H1 (cell line): ENCODE measurements around the gene SUGT1. TPM values are rescaled to one million over a fixed set of nuclear protein-coding genes. Genes with fewer than 3 reads are reported as not detected.

ENCODE experiments used
- CTCF ChIA-PET: fragments of 300-600 bp; sonication (Branson Sonifier 250); formaldehyde crosslinking; loops from one replicate; lab custom pipeline; 2021; ENCODE audit not compliant: partially characterized antibody; lab: Charles Lee
- POLR2A ChIA-PET: fragments of 300-600 bp; sonication (Branson Sonifier 250); formaldehyde crosslinking; loops from one replicate; lab custom pipeline; 2021; ENCODE audit warnings: inconsistent platforms; ENCODE audit not compliant: partially characterized antibody; lab: Charles Lee
- DNase-seq, 2 experiments: peaks; one replicate each; pipeline versions ENCODE4 v3.0.0 to v3.0.0-alpha.2; 2010 to 2022; ENCODE audit warnings: low spot score in 2 of 2, low read depth in 1 of 2, mixed read lengths in 1 of 2
- FAIRE-seq: peaks from 2 replicates; lab custom pipeline; 2011; peaks lifted over from hg19 to GRCh38; lab: Jason Lieb, UNC
- H2AFZ ChIP-seq: 2 replicates; pipeline ENCODE4 v1.8.1; 2012; ENCODE audit warnings: low read length, inconsistent platforms
- H2AK5ac ChIP-seq: 2 replicates; pipeline ENCODE4 v1.6.1; 2013; ENCODE audit warnings: low read depth, low read length
- H2BK120ac ChIP-seq: replicated peaks from 2 replicates; pipeline ENCODE3; 2013; ENCODE audit warnings: low read depth, low read length, inconsistent platforms
- H2BK12ac ChIP-seq: 2 replicates; pipeline ENCODE4 v1.6.1; 2013; ENCODE audit warnings: low read depth, low read length
- H2BK15ac ChIP-seq: 2 replicates; pipeline ENCODE4 v1.6.1; 2013; ENCODE audit warnings: low read length
- H2BK20ac ChIP-seq: 2 replicates; pipeline ENCODE4 v1.6.1; 2013; ENCODE audit warnings: low read length
- H2BK5ac ChIP-seq: 2 replicates; pipeline ENCODE4 v1.6.1; 2013; ENCODE audit warnings: low read depth, low read length
- H3K14ac ChIP-seq: 2 replicates; pipeline ENCODE4 v1.6.1; 2013; ENCODE audit warnings: inconsistent platforms; ENCODE audit not compliant: insufficient read length
- H3K18ac ChIP-seq: 2 replicates; pipeline ENCODE4 v1.6.1; 2013; ENCODE audit warnings: low read length; ENCODE audit errors: extremely low read depth
- H3K23ac ChIP-seq: 2 replicates; pipeline ENCODE4 v1.6.1; 2013; ENCODE audit warnings: inconsistent platforms; ENCODE audit not compliant: insufficient read length
- H3K23me2 ChIP-seq: 2 replicates; pipeline ENCODE4 v1.6.1; 2013; ENCODE audit warnings: low read depth, low read length
- H3K27ac ChIP-seq: 2 replicates; pipeline ENCODE4 v1.6.1; 2011; ENCODE audit warnings: low read depth, low read length, inconsistent platforms
- H3K27me3 ChIP-seq, 4 experiments: replicated peaks in 1 of 4; 1 replicate in 1 of 4; 2 replicates in 3 of 4; pipeline versions ENCODE4 v1.6.1 to v1.8.1; 2011 to 2013; ENCODE audit warnings: low read length in 3 of 4, mild to moderate bottlenecking in 3 of 4, inconsistent platforms in 2 of 4, mixed read lengths in 2 of 4, moderate library complexity in 1 of 4; ENCODE audit not compliant: control insufficient read depth in 3 of 4, insufficient read depth in 3 of 4; ENCODE audit errors: extremely low read depth in 1 of 4
- H3K36me3 ChIP-seq, 4 experiments: 2 replicates each; pipeline versions ENCODE4 v1.6.1 to v1.8.1; 2011 to 2013; ENCODE audit warnings: mild to moderate bottlenecking in 4 of 4, low read length in 3 of 4, moderate library complexity in 2 of 4, control low read depth in 1 of 4, inconsistent platforms in 1 of 4; ENCODE audit not compliant: insufficient read depth in 4 of 4, control insufficient read depth in 2 of 4
- H3K4ac ChIP-seq: replicated peaks from 2 replicates; pipeline ENCODE3; 2013; ENCODE audit warnings: low read length, low read depth, mixed read lengths, inconsistent platforms; ENCODE audit not compliant: insufficient read length
- H3K4me1 ChIP-seq, 4 experiments: replicated peaks in 1 of 4; 1 replicate in 1 of 4; 2 replicates in 3 of 4; pipeline versions ENCODE4 v1.6.1 to v1.8.1; 2011 to 2013; ENCODE audit warnings: low read length in 3 of 4, inconsistent platforms in 2 of 4, mixed read lengths in 1 of 4; ENCODE audit not compliant: insufficient read depth in 4 of 4, control insufficient read depth in 3 of 4
- H3K4me2 ChIP-seq, 2 experiments: 2 replicates each; pipeline versions ENCODE4 v1.6.1 to v1.8.1; 2011 to 2013; ENCODE audit warnings: low read depth in 2 of 2, low read length in 2 of 2, control low read depth in 1 of 2, inconsistent platforms in 1 of 2, mild to moderate bottlenecking in 1 of 2; ENCODE audit not compliant: insufficient read depth in 1 of 2
- H3K4me3 ChIP-seq, 4 experiments: fragments of 200-600, 300-600 bp in 1 of 4; sonication (generic), shearing (Covaris generic), sonication (Bioruptor Twin) in 1 of 4; 2 replicates each; pipeline versions ENCODE4 v1.5.1 to v1.8.1; 2011 to 2016; ENCODE audit warnings: low read length in 4 of 4, low read depth in 3 of 4, control low read depth in 2 of 4, inconsistent platforms in 2 of 4, mild to moderate bottlenecking in 2 of 4, mixed read lengths in 1 of 4, moderate library complexity in 1 of 4; ENCODE audit not compliant: insufficient read depth in 2 of 4; ENCODE audit errors: extremely low read depth in 1 of 4
- H3K56ac ChIP-seq: replicated peaks from 2 replicates; pipeline ENCODE3; 2013; ENCODE audit warnings: low read depth, mild to moderate bottlenecking, mixed read lengths, low read length, inconsistent platforms; ENCODE audit not compliant: insufficient read length
- H3K79me1 ChIP-seq: 2 replicates; pipeline ENCODE4 v1.6.1; 2013; ENCODE audit warnings: low read depth, low read length, control low read depth
- H3K79me2 ChIP-seq, 2 experiments: 2 replicates each; pipeline versions ENCODE4 v1.6.1 to v1.8.1; 2012 to 2013; ENCODE audit warnings: low read length in 2 of 2, mild to moderate bottlenecking in 2 of 2, inconsistent platforms in 1 of 2; ENCODE audit not compliant: insufficient read depth in 2 of 2, control insufficient read depth in 1 of 2
- H3K9ac ChIP-seq, 4 experiments: replicated peaks in 1 of 4; 1 replicate in 1 of 4; 2 replicates in 3 of 4; pipeline versions ENCODE4 v1.6.1 to v1.8.1; 2011 to 2013; ENCODE audit warnings: low read depth in 3 of 4, low read length in 3 of 4, control low read depth in 2 of 4, mild to moderate bottlenecking in 2 of 4, moderate library complexity in 2 of 4, inconsistent platforms in 1 of 4; ENCODE audit errors: extremely low read depth in 1 of 4
- H3K9me3 ChIP-seq, 2 experiments: 2 replicates each; pipeline versions ENCODE4 v1.6.1 to v1.8.1; 2012 to 2013; ENCODE audit warnings: mild to moderate bottlenecking in 2 of 2, moderate library complexity in 2 of 2, control low read depth in 1 of 2, inconsistent platforms in 1 of 2, low read depth in 1 of 2, low read length in 1 of 2, mixed read lengths in 1 of 2; ENCODE audit not compliant: insufficient read depth in 2 of 2
- H4K20me1 ChIP-seq, 2 experiments: replicated peaks in 1 of 2; 2 replicates each; pipeline versions ENCODE3 to v1.8.1; 2011 to 2013; ENCODE audit warnings: inconsistent platforms in 2 of 2, low read length in 2 of 2, mild to moderate bottlenecking in 1 of 2; ENCODE audit not compliant: insufficient read depth in 2 of 2, control insufficient read depth in 1 of 2
- H4K5ac ChIP-seq: 2 replicates; pipeline ENCODE4 v1.6.1; 2013; ENCODE audit warnings: low read length, low read depth, mixed read lengths, inconsistent platforms; ENCODE audit not compliant: insufficient read length
- H4K8ac ChIP-seq: 2 replicates; pipeline ENCODE4 v1.8.0; 2013; ENCODE audit warnings: mild to moderate bottlenecking, moderate library complexity, low read length, inconsistent platforms; ENCODE audit not compliant: insufficient read depth; ENCODE audit errors: extremely low read depth
- H4K91ac ChIP-seq: replicated peaks from 2 replicates; pipeline ENCODE3; 2013; ENCODE audit warnings: low read length, mixed read lengths, inconsistent platforms; ENCODE audit not compliant: insufficient read length
- EZH2 ChIP-seq: fragments of 200-600 bp; sonication (generic); IDR thresholded peaks from 2 replicates; pipeline ENCODE4 v1.7.1; 2012; ENCODE audit warnings: low read depth, mild to moderate bottlenecking, moderate library complexity, low read length, inconsistent platforms; ENCODE audit not compliant: severe bottlenecking
- JUND ChIP-seq: IDR thresholded peaks from 2 replicates; pipeline ENCODE4 v1.6.1; 2011; ENCODE audit warnings: mild to moderate bottlenecking, improper control_type of control experiment, low read length
- POLR2AphosphoS5 ChIP-seq: IDR thresholded peaks from 2 replicates; pipeline ENCODE4 v1.6.1; 2011; ENCODE audit warnings: low read depth, low read length
- SP4 ChIP-seq: IDR thresholded peaks from 2 replicates; pipeline ENCODE4 v1.6.1; 2012; ENCODE audit warnings: low read length, inconsistent platforms
- TAF7 ChIP-seq: optimal IDR thresholded peaks from 2 replicates; pipeline ENCODE3; 2011; ENCODE audit warnings: low read depth, mild to moderate bottlenecking, inconsistent platforms, low read length, moderate library complexity, borderline replicate concordance
- ZNF274 ChIP-seq: IDR thresholded peaks from 2 replicates; pipeline ENCODE4 v1.7.0; 2012; ENCODE audit warnings: low read length, borderline replicate concordance; ENCODE audit errors: extremely low read depth
- WGBS, 2 experiments: shearing (Covaris generic) in 1 of 2; methylation state at CpG; one replicate each; pipeline versions ENCODE4 v1.1.6 to v1.1.7; 2013 to 2015; ENCODE audit warnings: low lambda C conversion rate in 2 of 2, mixed read lengths in 2 of 2, inconsistent platforms in 1 of 2, low coverage in 1 of 2, missing lambda C conversion rate in 1 of 2; ENCODE audit not compliant: insufficient replicate concordance in 2 of 2, insufficient coverage in 1 of 2, insufficient read length in 1 of 2; ENCODE audit errors: extremely low coverage in 1 of 2, missing lambda C conversion rate in 1 of 2; 5-methylcytosine and 5-hydroxymethylcytosine counted together
- polyA plus RNA-seq, 7 experiments: library from polyadenylated mRNA; depleted of rRNA in 3 of 7; stranded (reverse) in 5 of 7; unstranded in 2 of 7; fragments of >200 nt in 5 of 7; fragments of 200-250 nt in 2 of 7; gene quantifications; 1 replicate in 5 of 7; 2 replicates in 1 of 7; 4 replicates in 1 of 7; pipeline versions ENCODE4 v1.2.1 to v1.2.3, GENCODE V29; 2011 to 2013; ENCODE audit warnings: missing spikeins in 2 of 7, mixed read lengths in 2 of 7
- total RNA-seq: library from RNA; stranded (reverse); fragmentation: NEBNext Ultra II Directional; extraction: Animal tissue kit (Norgen Biotek cat#: 25700); gene quantifications from 2 replicates; pipeline ENCODE4 v1.2.1, GENCODE V29; 2021
- TF ChIP-seq, protein P1 (sequence below): IDR thresholded peaks from 2 replicates; pipeline ENCODE4 v1.6.1; 2011; ENCODE audit warnings: low read depth, mild to moderate bottlenecking, low read length; ENCODE audit not compliant: insufficient read depth

Gene SUGT1
- total and polyA plus RNA-seq, 2 of the 8 experiments (the other 6 are each of a cell fraction or from before 2014, with no cell fraction given) = 21.0 to 99.4 TPM

DNA sequence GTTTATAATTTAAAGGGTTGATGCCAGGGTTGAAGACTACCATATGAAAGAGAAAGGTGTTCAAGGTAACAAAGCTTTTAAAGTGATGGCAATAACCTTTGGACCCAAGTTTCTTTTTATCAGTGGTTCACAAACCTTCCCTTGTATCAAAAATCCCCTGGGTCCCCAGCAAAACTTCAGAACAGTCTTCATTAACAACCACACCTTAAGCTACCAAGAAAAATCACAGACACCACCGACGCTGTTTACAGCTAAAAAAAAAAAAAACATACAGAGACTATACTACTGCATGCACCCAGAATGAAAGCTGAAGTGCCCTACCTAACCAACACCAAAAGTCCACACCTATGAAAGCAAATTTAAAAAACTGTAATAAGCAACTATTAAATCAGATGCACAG is 73.6 kb downstream of the SUGT1 start:
- H3K27ac ChIP-seq = no peak overlapping the region
- H3K18ac ChIP-seq = no peak overlapping the region
- POLR2A ChIA-PET = interaction anchor here (0.9 to 2.7 kb wide), 5 partner anchors 8 to 15 kb away, joined by 3 to 10 read pairs (median 4); partner anchors contain the start of gene CNMD
- no peak for DNase-seq
- no peaks in the 10 kb centered on the region for H4K20me1 ChIP-seq
- H3K14ac ChIP-seq = no peak overlapping the region
- H3K9ac ChIP-seq = no peak overlapping the region
- H4K8ac ChIP-seq = no peak overlapping the region
- no peak overlapping the region for H2BK20ac ChIP-seq
- H4K91ac ChIP-seq = no peak overlapping the region
- H3K4me1 ChIP-seq = peaks cover 0 to 4% (median 1%) of the 10 kb centered on the region in 4 experiments; a peak in 4 of 7 replicates
- H2AK5ac ChIP-seq = no peak overlapping the region
- no peak overlapping the region for H2BK120ac ChIP-seq
- no peak for TF ChIP-seq SP4
- TF ChIP-seq, protein P1, sequence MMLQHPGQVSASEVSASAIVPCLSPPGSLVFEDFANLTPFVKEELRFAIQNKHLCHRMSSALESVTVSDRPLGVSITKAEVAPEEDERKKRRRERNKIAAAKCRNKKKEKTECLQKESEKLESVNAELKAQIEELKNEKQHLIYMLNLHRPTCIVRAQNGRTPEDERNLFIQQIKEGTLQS = no peak
- TF ChIP-seq POLR2AphosphoS5 = no peak
- TF ChIP-seq JUND = no peak
- no peak for TF ChIP-seq ZNF274
- TF ChIP-seq TAF7 = no peak
- no peak for TF ChIP-seq EZH2
- no peaks in the 10 kb centered on the region; the same call in 1 of the 2 replicates for H3K23me2 ChIP-seq
- no peak overlapping the region for H2BK15ac ChIP-seq
- H3K79me1 ChIP-seq = peaks cover 2% of the 10 kb centered on the region; the same call in 1 of the 2 replicates
- no peak overlapping the region for H3K4ac ChIP-seq
- no peak overlapping the region for H3K56ac ChIP-seq
- peaks cover 10 to 68% (median 37%) of the 10 kb centered on the region in 4 experiments for H3K36me3 ChIP-seq
- H4K5ac ChIP-seq = no peak overlapping the region
- no peak overlapping the region for H2BK12ac ChIP-seq
- H3K23ac ChIP-seq = no peak overlapping the region
- FAIRE-seq = no peak
- peaks cover 13 to 24% of the 10 kb centered on the region in 2 experiments for H3K9me3 ChIP-seq
- 87% methylated on average over 2 of the region's 2 CpGs; no CpG with 5 or more reads in 1 of the 2 experiments for WGBS, 2 experiments
- CTCF ChIA-PET = interaction anchor here (0.9 to 3.9 kb wide), 5 partner anchors 9 to 118 kb away, joined by 3 to 28 read pairs (median 6); partner anchors contain the start of gene CNMD
- H3K79me2 ChIP-seq = no peaks in the 10 kb centered on the region
- H2AFZ ChIP-seq = no peak overlapping the region
- no peak overlapping the region for H2BK5ac ChIP-seq
- no peak overlapping the region for H3K4me2 ChIP-seq
- H3K27me3 ChIP-seq = no peaks in the 10 kb centered on the region
- no peak overlapping the region for H3K4me3 ChIP-seq
